Ovary (tissue), 9 donors: ENCODE data around the gene RUSF1. TPM values are rescaled to one million over a fixed set of nuclear protein-coding genes. Genes with fewer than 3 reads are reported as not detected.

Experiments
- DNase-seq, 5 donors: peaks; one replicate each; pipeline ENCODE4 v3.0.0-alpha.2; 2019 to 2020
- H3K27ac ChIP-seq, 2 donors: fragments of 200-600 bp; one replicate each; pipeline versions ENCODE4 v1.5.1 to v1.8.0; 2019 to 2022
- H3K27me3 ChIP-seq: fragments of 200-600 bp; one replicate; pipeline ENCODE4 v1.8.0; 2022
- H3K36me3 ChIP-seq: fragments of 200-600 bp; sonication (generic); one replicate; pipeline ENCODE4 v1.5.1; 2019
- H3K4me1 ChIP-seq: one replicate; pipeline ENCODE4 v1.8.1; 2013; ENCODE audit warnings: mild to moderate bottlenecking, moderate library complexity; ENCODE audit not compliant: insufficient read depth
- H3K4me3 ChIP-seq: fragments of 200-600 bp; sonication (generic); one replicate; pipeline ENCODE4 v1.5.1; 2017
- H3K9me3 ChIP-seq, 2 donors: fragments of 200-600 bp in 1 of 2; sonication (generic) in 1 of 2; one replicate each; pipeline versions ENCODE4 v1.5.1 to v1.8.1; 2013 to 2019; ENCODE audit warnings: mild to moderate bottlenecking in 1 of 2, moderate library complexity in 1 of 2
- EP300 ChIP-seq: sonication (generic); formaldehyde crosslinking; IDR thresholded peaks from one replicate; pipeline ENCODE4 v1.6.1; 2017; ENCODE audit warnings: antibody characterized with exemption
- POLR2A ChIP-seq: fragments of 450-650 bp; IDR thresholded peaks from one replicate; pipeline ENCODE4 v1.6.1; 2017; ENCODE audit warnings: antibody characterized with exemption, mild to moderate bottlenecking, moderate library complexity
- WGBS, 3 donors: extraction: QIAGEN DNeasy Blood & Tissue Kit in 1 of 3; methylation state at CpG; one replicate each; pipeline versions ENCODE4 v1.1.5 to v1.1.7; 2013 to 2017; 5-methylcytosine and 5-hydroxymethylcytosine counted together
- intact Hi-C, 4 donors: fragments of 100-400 bp; cut with DNase I; formaldehyde crosslinking; loops; one replicate each; pipeline versions ENCODE4 v1.11.0 to v1.15.1; 2022 to 2023
- polyA plus RNA-seq, 2 donors: library from polyadenylated mRNA; stranded (reverse); fragments of 200-250 nt in 1 of 2; fragments of 350-450 nt in 1 of 2; fragmentation: Illumina TruSeq in 1 of 2; extraction: RNeasy Lipid Tissue Mini Kit (QIAGEN cat#74804) in 1 of 2; gene quantifications; one replicate each; pipeline ENCODE4 v1.2.3, GENCODE V29; 2013 to 2014
- total RNA-seq, 7 donors: library from RNA; depleted of rRNA in 2 of 7; stranded (reverse); fragments of >200 nt in 2 of 7; fragmentation: NEBNext Ultra II Directional in 3 of 7; extraction: Animal tissue kit (Norgen Biotek cat#: 25700) in 3 of 7; gene quantifications; one replicate each; pipeline versions ENCODE4 v1.1.0 to v1.2.4, GENCODE V29; 2016 to 2023
- TF ChIP-seq, protein P1 (sequence below), 3 donors: fragments of 450-650 bp in 2 of 3; fragments of 200-600 bp in 1 of 3; IDR thresholded peaks; one replicate each; pipeline versions ENCODE4 v1.5.1 to v1.8.0; 2016 to 2022; ENCODE audit warnings: antibody characterized with exemption in 3 of 3, mild to moderate bottlenecking in 1 of 3
- donor health status: DM: no; HTN: no; CAD: no; lungs with moderate emphysema.
- donor health status: DM: no; HTN: no; CAD: no.
- donor health status: Bipolar disorder and iron deficiency.
- donor health status: DM: yes; HTN: yes; CAD: no.
- donor health status: DM: no; HTN: no; CAD: no.
- donor health status: DM: yes; HTN: yes; CAD: no.

The RUSF1 gene
- total and polyA plus RNA-seq, 9 donors = 39.8 to 98.4 (median 91.2) TPM

DNA sequence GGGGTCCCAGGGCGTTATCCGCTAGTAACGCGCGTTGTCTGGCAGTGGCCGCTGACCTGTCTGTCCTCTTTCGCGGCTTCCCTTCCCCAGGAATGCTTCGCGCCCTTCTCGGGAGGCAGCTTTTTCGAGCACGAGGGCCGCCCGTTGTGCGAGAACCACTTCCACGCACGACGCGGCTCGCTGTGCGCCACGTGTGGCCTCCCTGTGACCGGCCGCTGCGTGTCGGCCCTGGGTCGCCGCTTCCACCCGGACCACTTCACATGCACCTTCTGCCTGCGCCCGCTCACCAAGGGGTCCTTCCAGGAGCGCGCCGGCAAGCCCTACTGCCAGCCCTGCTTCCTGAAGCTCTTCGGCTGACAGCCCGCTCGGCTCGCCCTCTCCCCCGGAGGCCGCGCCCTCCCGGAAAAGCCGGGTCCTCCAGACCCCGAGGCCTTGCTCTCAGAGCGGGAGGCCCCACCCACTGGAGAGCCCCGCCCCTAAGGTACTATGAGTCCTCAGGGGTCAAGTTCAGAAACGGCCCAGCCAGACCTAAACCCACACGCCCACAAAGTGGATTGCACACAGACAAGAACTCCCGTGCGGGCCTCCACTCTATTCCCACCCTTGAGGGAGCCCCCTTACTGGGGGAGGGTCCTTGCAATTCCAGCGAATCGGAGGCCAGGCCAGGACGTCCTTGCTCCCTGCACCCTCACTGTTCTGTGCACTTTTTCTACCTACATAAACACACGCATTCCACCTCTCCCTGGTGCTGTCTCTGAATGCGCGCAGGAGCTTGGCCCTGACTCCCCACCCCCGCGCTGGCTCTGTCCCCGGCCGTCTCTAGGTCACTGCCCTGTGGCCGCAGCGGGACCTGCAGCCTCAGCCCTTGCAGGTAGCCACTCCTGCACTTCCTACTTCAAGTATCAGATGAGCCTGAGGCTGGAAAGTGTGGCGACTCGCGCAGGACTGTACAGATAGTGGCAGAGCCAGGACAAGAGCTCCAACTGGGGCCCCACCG, 30.7 kb downstream of the RUSF1 start:
- TF ChIP-seq POLR2A = no peak
- TF ChIP-seq, protein P1, sequence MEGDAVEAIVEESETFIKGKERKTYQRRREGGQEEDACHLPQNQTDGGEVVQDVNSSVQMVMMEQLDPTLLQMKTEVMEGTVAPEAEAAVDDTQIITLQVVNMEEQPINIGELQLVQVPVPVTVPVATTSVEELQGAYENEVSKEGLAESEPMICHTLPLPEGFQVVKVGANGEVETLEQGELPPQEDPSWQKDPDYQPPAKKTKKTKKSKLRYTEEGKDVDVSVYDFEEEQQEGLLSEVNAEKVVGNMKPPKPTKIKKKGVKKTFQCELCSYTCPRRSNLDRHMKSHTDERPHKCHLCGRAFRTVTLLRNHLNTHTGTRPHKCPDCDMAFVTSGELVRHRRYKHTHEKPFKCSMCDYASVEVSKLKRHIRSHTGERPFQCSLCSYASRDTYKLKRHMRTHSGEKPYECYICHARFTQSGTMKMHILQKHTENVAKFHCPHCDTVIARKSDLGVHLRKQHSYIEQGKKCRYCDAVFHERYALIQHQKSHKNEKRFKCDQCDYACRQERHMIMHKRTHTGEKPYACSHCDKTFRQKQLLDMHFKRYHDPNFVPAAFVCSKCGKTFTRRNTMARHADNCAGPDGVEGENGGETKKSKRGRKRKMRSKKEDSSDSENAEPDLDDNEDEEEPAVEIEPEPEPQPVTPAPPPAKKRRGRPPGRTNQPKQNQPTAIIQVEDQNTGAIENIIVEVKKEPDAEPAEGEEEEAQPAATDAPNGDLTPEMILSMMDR (IDR thresholded peaks at IDR 0.05) = no peak
- TF ChIP-seq EP300 = no peak
- DNase-seq = no peak
- H3K36me3 ChIP-seq = no peaks in the 10 kb centered on the region
- H3K9me3 ChIP-seq = no peaks in the 10 kb centered on the region
- no peak overlapping the region for H3K27ac ChIP-seq
- intact Hi-C loops = no loop called here
- H3K27me3 ChIP-seq = no peaks in the 10 kb centered on the region
- no peaks in the 10 kb centered on the region for H3K4me1 ChIP-seq
- 76 to 80% (median 78%) methylated on average over 66 to 67 of the region's 67 CpGs for whole genome bisulfite sequencing, 3 donors
- H3K4me3 ChIP-seq = no peak overlapping the region

DNA sequence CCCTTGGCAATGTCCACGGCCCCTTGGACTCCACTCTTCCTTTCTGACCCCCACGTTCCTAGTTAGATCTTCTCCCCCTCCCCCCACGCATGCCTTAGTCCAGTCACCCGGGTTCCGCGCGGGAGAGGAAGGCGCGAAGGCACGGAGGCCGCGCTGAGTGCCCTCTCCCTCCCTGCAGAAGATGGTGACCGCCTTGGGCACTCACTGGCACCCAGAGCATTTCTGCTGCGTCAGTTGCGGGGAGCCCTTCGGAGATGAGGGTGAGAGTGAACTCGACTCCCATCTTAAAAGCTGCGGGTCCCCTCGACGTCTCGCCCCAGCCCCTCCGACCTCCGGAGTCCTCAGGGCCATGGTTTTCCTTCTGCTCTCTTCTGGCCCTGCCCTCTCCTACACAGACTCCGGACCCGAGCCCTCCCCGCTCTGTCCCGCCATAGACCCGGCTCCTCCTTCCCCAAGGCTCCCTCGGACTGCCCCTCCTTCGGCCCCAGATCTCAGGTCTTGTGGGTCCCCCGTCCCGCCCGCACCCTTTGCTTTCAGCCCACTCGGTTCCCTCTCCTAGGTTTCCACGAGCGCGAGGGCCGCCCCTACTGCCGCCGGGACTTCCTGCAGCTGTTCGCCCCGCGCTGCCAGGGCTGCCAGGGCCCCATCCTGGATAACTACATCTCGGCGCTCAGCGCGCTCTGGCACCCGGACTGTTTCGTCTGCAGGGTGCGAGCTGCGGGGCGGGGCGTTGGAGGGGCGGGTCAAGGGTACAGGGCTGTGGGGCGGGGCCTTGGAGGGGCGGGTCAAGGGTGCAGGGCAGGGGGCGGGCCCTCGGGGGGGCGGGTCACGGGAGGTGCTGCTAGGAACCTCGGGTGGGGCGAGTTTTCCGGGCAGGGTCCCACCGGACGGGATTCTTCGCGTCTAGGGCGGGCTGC, 31.6 kb downstream of the RUSF1 start:
- H3K9me3 ChIP-seq = no peaks in the 10 kb centered on the region
- no peak overlapping the region for H3K4me3 ChIP-seq
- no peak for TF ChIP-seq POLR2A
- no peak for TF ChIP-seq EP300
- TF ChIP-seq, protein P1 (IDR thresholded peaks at IDR 0.05) = no peak
- intact Hi-C loops = no loop called here
- peaks cover under 1% of the 10 kb centered on the region for H3K4me1 ChIP-seq
- no peaks in the 10 kb centered on the region for H3K27me3 ChIP-seq
- no peak overlapping the region for H3K27ac ChIP-seq
- WGBS, 3 donors = 75 to 78% (median 75%) methylated on average over 68 of the region's 68 CpGs
- DNase-seq = peak in 1 of 5 donors; percentile 32
- no peaks in the 10 kb centered on the region for H3K36me3 ChIP-seq

DNA sequence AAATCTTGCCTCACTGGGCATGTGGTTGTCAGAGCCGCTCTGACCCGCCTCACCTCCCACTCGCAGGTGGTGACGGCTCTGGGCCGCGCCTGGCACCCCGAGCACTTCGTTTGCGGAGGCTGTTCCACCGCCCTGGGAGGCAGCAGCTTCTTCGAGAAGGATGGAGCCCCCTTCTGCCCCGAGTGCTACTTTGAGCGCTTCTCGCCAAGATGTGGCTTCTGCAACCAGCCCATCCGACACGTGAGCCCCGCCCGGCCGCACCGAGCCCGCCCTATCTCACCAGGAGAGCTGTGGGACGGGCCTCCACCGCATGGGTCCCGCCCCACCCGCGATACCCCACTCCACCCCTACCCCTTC, 32.3 kb downstream of the RUSF1 start:
- Histone ChIP-seq H3K36me3 (no peaks in the 10 kb centered on the region), H3K4me1 (peaks cover 6% of the 10 kb centered on the region), H3K4me3 (no peak overlapping the region), H3K27ac (no peak overlapping the region), H3K9me3 (no peaks in the 10 kb centered on the region), H3K27me3 (no peaks in the 10 kb centered on the region)
- DNase-seq = no peak
- intact Hi-C loops = no loop called here
- TF ChIP-seq POLR2A (no peak), EP300 (no peak)
- TF ChIP-seq, protein P1 (IDR thresholded peaks at IDR 0.05) = no peak
- 84 to 90% (median 88%) methylated on average over 26 of the region's 26 CpGs for WGBS, 3 donors
